ENCODE measurements around the gene WSCD1.

Gene WSCD1

DNA sequence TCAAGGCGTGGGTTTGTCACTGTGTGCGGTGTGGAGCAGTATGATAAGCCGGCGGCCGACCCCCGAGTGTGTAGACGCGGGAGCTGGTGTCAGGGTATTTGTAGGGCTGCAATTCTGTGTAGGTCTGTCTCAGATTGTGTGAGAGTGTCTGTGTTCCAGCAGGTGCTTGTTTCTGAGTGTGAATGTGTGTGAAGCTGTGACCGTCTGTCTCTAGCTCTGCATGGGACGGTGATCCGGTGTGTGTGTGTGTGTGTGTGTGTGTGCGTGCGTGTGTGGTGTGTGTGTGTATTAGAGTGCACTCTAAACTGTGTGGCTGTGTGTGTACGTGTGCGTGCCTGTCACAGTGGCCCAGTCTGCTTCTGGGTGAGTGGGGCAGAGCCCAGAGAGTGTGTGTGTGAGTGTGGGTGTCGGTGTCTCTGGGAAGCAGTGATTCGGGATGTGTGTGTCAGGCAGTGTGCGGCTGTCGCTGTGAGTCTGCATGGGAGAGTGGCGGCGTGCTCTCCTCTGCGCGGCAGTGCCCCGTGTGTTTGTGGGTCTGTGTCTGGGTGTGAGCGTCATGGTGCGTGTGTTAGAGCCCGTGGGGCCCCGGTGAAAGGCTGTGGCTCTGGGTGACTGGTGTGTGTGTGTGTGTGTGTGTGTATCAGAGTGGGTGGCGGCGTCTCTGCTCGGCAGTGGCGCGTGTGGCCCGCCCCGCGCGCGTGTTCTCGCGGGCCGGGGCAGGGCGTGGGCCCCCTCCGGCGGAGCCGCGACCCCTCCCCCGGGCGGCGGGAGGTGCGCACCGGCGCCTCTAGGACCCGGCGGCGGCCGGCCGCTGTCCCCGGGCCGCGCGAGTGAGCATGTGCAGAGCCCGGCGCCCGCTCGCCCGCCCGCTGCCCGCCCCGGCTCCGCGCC is at the start of gene WSCD1:
Gene WSCD1, plus strand, starts transcription at position 841 of the 891 bp plus-strand sequence. CDS start 10,280 bp downstream, outside the sequence.
- H3K4me3 ChIP-seq: peak within 1 kb of the TSS; percentile 76
- H3K27ac ChIP-seq: no peak within 1 kb of the TSS
- DNase-seq (ENCODE audit: low spot score): no peak
- TF ChIP-seq, protein P1, sequence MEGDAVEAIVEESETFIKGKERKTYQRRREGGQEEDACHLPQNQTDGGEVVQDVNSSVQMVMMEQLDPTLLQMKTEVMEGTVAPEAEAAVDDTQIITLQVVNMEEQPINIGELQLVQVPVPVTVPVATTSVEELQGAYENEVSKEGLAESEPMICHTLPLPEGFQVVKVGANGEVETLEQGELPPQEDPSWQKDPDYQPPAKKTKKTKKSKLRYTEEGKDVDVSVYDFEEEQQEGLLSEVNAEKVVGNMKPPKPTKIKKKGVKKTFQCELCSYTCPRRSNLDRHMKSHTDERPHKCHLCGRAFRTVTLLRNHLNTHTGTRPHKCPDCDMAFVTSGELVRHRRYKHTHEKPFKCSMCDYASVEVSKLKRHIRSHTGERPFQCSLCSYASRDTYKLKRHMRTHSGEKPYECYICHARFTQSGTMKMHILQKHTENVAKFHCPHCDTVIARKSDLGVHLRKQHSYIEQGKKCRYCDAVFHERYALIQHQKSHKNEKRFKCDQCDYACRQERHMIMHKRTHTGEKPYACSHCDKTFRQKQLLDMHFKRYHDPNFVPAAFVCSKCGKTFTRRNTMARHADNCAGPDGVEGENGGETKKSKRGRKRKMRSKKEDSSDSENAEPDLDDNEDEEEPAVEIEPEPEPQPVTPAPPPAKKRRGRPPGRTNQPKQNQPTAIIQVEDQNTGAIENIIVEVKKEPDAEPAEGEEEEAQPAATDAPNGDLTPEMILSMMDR (IDR thresholded peaks at IDR 0.05): no peak

DNA sequence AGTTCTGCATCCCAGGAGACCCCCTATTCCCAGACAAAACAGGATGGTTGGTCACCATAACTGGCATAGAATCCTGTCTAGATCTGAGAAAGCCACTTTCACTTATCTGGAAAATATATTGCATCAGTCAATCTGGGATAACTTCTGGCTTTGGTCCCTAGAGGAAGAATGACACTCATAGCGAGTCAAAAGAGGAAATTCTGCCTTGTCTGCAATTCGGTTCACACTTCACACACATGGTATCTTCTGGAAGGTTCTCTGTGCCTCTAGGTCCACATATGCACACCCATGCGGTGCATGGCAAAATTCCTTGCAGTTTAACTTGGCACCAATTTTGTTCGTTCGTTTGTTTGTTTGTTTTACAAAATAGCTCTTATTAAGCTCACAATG is 49.2 kb upstream of the WSCD1 start:
- DNase-seq (ENCODE audit: low spot score): peak; percentile 1
- Histone ChIP-seq H3K27ac (no peak overlapping the region), H3K4me3 (no peak overlapping the region)
- TF ChIP-seq, protein P1 (IDR thresholded peaks at IDR 0.05): no peak

DNA sequence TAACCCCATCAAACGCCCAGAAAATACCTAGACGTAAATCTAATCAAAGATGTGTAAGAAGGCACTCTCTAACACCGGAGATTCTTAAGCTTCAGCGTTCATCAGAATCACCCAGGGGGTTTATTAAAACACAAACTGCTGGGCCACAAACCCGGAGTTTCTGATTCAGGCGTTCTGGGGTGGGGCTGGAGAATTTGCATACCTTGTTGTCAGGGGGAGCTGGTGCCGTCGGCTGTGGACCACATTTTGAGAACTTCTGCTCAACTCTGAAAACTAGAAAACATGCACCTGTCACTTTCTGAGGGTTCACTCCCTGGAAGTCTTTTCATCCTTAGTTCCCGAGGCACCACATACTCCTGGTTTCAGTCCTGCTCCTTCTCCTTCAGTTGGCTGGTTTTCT is 48.6 kb upstream of the WSCD1 start:
- DNase-seq (ENCODE audit: low spot score): peak; percentile 3
- Histone ChIP-seq H3K27ac (no peak overlapping the region), H3K4me3 (no peak overlapping the region)
- TF ChIP-seq, protein P1 (IDR thresholded peaks at IDR 0.05): no peak

DNA sequence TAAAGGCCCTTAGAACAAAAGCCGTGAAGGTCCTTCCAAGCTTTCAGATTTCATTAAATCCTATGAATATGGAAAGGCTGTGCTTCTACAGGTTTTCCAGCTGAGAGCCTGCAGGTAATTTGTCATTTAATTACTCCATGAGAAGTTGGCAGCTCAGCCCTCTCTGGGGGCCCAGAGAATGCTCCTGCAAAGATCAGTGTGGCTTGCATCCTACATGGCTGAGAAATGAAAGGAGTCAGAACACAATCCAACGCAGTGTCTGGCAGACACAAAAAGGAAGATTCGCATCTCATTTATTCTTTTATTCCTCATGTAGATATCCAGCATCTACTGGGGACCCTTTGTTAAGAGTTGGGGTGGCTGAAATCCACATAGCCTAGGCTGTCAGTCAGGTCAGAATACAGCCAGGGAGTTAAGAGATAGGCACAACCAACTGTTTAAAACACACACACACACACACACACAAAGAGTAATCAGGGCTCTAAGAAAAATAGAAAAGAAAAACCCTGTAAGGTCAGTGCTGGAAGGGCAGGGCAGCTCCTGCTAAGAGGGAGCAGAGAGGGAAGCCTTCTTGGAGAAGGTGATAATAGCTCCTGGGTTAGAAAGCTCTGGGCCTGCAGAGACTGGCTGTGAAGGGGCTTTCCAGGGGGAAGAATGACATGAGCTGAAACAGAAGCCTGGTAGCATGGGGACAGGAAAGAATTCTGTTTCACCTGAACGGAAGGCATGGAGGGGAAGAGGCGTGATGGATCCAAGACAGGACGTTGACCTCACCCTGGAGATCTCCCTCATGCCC is 46.9 kb upstream of the WSCD1 start:
- no peak for DNase-seq (ENCODE audit: low spot score)
- Histone ChIP-seq H3K4me3 (no peak overlapping the region), H3K27ac (no peak overlapping the region)
- TF ChIP-seq, protein P1 (IDR thresholded peaks at IDR 0.05): no peak

DNA sequence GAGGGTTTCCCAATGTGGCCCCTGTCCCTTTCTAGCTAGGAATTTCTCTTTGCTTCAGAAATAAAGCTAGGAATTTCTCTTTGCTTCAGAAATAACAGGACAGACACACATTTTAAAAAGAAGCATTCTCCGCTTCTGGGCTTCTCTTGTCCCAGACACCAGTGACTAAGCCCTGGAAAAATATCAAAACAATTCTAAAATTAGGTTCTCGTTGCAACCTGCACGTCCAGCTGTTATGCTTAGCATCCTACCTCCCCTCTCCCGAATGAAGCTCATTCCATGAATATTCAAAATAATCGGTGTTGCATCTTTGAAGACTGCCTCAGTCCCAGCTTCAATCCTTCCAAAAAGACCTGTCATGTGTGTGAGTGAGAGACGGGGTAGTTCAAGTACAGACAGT is 45.6 kb upstream of the WSCD1 start:
- DNase-seq (ENCODE audit: low spot score): peak; percentile 14
- Histone ChIP-seq H3K4me3 (no peak overlapping the region), H3K27ac (no peak overlapping the region)
- TF ChIP-seq, protein P1 (IDR thresholded peaks at IDR 0.05): no peak

DNA sequence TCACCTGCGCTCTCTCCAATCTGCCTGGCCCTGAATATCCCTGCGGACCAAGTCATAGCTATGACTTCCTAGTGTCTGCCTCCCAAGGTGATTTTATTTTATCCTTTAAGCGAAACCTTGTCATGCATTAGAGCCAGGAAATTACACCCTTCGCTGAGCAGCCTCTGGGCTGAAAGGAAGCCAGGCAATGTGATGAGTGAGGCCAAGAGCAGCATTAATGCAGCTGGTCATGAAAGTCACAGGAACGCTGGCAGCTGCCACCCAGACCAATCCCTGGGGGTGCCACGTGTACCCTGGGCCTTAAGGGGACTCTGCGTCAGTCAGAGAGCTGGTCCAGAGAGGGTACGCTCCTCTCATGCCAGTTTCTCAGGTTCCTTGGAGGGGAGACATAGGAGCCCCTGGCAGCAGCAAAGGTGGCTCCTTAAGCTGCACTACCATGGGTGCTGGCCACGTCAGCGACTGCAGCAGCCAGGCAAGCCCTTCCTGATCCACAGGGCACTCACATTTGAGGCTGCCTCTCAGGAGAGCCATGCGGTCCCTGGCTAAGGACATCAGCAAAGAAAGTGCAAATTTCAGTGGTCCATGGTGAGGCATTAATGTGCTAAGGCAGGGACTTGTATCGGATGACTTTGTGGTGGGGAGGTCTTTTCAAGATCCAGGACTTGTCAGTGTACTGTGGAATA is 42.7 kb upstream of the WSCD1 start:
- Histone ChIP-seq H3K27ac (no peak overlapping the region), H3K4me3 (no peak overlapping the region)
- TF ChIP-seq, protein P1 (IDR thresholded peaks at IDR 0.05): no peak
- no peak for DNase-seq (ENCODE audit: low spot score)
